Suprapubic skin (tissue), 4 donors: ENCODE measurements around the gene PYGB. TPM values are rescaled to one million over a fixed set of nuclear protein-coding genes. Genes with fewer than 3 reads are reported as not detected.

ENCODE experiments used
- DNase-seq, 2 donors: peaks; one replicate each; pipeline ENCODE4 v3.0.0-alpha.2; 2019; ENCODE audit warnings: low spot score in 2 of 2
- H3K27ac ChIP-seq: fragments of 200-600 bp; sonication (generic); one replicate; pipeline ENCODE4 v1.5.1; 2019
- H3K27me3 ChIP-seq: fragments of 200-600 bp; sonication (generic); one replicate; pipeline ENCODE4 v1.5.1; 2019
- H3K36me3 ChIP-seq: fragments of 200-600 bp; sonication (generic); one replicate; pipeline ENCODE4 v1.5.1; 2019
- H3K4me1 ChIP-seq: fragments of 200-600 bp; sonication (generic); one replicate; pipeline ENCODE4 v1.5.1; 2019
- H3K4me3 ChIP-seq: fragments of 200-600 bp; sonication (generic); one replicate; pipeline ENCODE4 v1.5.1; 2019; ENCODE audit warnings: mild to moderate bottlenecking
- H3K9me3 ChIP-seq: fragments of 200-600 bp; sonication (generic); one replicate; pipeline ENCODE4 v1.5.1; 2019
- CTCF ChIP-seq, 2 donors: fragments of 200-600 bp in 1 of 2; fragments of 450-650 bp in 1 of 2; sonication (generic) in 1 of 2; IDR thresholded peaks; one replicate each; pipeline ENCODE4 v1.5.1; 2016 to 2019; ENCODE audit warnings: antibody characterized with exemption in 2 of 2, mild to moderate bottlenecking in 1 of 2, moderate library complexity in 1 of 2
- EP300 ChIP-seq: sonication (generic); formaldehyde crosslinking; IDR thresholded peaks from one replicate; pipeline ENCODE4 v1.6.1; 2017; ENCODE audit warnings: antibody characterized with exemption
- POLR2A ChIP-seq, 2 donors: fragments of 450-650 bp; IDR thresholded peaks; one replicate each; pipeline ENCODE4 v1.6.1; 2017; ENCODE audit warnings: antibody characterized with exemption in 2 of 2, mild to moderate bottlenecking in 2 of 2, moderate library complexity in 2 of 2
- POLR2AphosphoS5 ChIP-seq, 3 donors: sonication (generic); formaldehyde crosslinking; IDR thresholded peaks; one replicate each; pipeline ENCODE4 v1.6.1; 2017; ENCODE audit warnings: antibody characterized with exemption in 3 of 3
- WGBS: methylation state at CpG from one replicate; pipeline ENCODE4 v1.1.5; 2018; 5-methylcytosine and 5-hydroxymethylcytosine counted together
- total RNA-seq, 4 donors: library from RNA; depleted of rRNA; stranded (reverse); fragments of >200 nt; gene quantifications; one replicate each; pipeline ENCODE4 v1.1.0, GENCODE V29; 2016

Gene PYGB
- total RNA-seq = 100 to 1,000 TPM; 142 to 247 (median 198) TPM

GRCh38 chr20:25247956-25248785 lies at the start of gene PYGB:
PYGB (plus strand) TSS chr20:25248085; CDS start chr20:25248179, 94 bp downstream.
- TF ChIP-seq CTCF (IDR thresholded peaks at IDR 0.05) (no peak), POLR2AphosphoS5 (IDR thresholded peaks at IDR 0.05) (peak in 2 of 3 donors; percentile 37 to 79), POLR2A (IDR thresholded peaks at IDR 0.05) (peak in 1 of 2 donors; percentile 32), EP300 (no peak)
- DNase-seq = peak; percentile 82 to 90
- Histone ChIP-seq H3K9me3 (no peaks in the 10 kb centered on the region), H3K4me3 (peak within 1 kb of the TSS; percentile 95), H3K27me3 (no peaks in the 10 kb centered on the region), H3K4me1 (peaks cover 55% of the 10 kb centered on the region), H3K27ac (peak within 1 kb of the TSS; percentile 96), H3K36me3 (no peaks in the 10 kb centered on the region)
- WGBS = 0% methylated on average over 15 of the region's 113 CpGs

- peak in 1 of 2 donors; percentile 62 for DNase-seq
- Histone ChIP-seq H3K9me3 (no peaks in the 10 kb centered on the region), H3K27me3 (no peaks in the 10 kb centered on the region), H3K4me1 (peaks cover 51% of the 10 kb centered on the region), H3K27ac (no peak overlapping the region), H3K36me3 (no peaks in the 10 kb centered on the region), H3K4me3 (no peak overlapping the region)
- TF ChIP-seq CTCF (IDR thresholded peaks at IDR 0.05) = no peak
- no peak for TF ChIP-seq POLR2AphosphoS5 (IDR thresholded peaks at IDR 0.05)
- 64% methylated on average over 10 of the region's 11 CpGs for WGBS
Measured at GRCh38 chr20:25198663-25199383, 49.1 kb upstream of the PYGB start.

GRCh38 chr20:25199473-25200260 lies 48.2 kb upstream of the PYGB start:
- DNase-seq = no peak
- Histone ChIP-seq H3K27me3 (no peaks in the 10 kb centered on the region), H3K27ac (no peak overlapping the region), H3K4me1 (peaks cover 51% of the 10 kb centered on the region), H3K4me3 (no peak overlapping the region), H3K9me3 (no peaks in the 10 kb centered on the region), H3K36me3 (no peaks in the 10 kb centered on the region)
- WGBS = 71% methylated on average over 5 of the region's 5 CpGs
- no peak for TF ChIP-seq EP300
- no peak for TF ChIP-seq CTCF (IDR thresholded peaks at IDR 0.05)
- TF ChIP-seq POLR2AphosphoS5 (IDR thresholded peaks at IDR 0.05) = no peak
- no peak for TF ChIP-seq POLR2A (IDR thresholded peaks at IDR 0.05)

- Histone ChIP-seq H3K27me3 (no peaks in the 10 kb centered on the region), H3K36me3 (peaks cover 3% of the 10 kb centered on the region), H3K9me3 (no peaks in the 10 kb centered on the region), H3K4me1 (peaks cover 36% of the 10 kb centered on the region), H3K27ac (no peak overlapping the region), H3K4me3 (no peak overlapping the region)
- no peak for DNase-seq
- TF ChIP-seq EP300 (no peak), CTCF (IDR thresholded peaks at IDR 0.05) (no peak), POLR2A (IDR thresholded peaks at IDR 0.05) (no peak), POLR2AphosphoS5 (IDR thresholded peaks at IDR 0.05) (no peak)
- 38% methylated on average over 2 of the region's 2 CpGs for WGBS
Measured at GRCh38 chr20:25203089-25203488, 44.8 kb upstream of the PYGB start.
